Measurements from ENCODE around the gene YKT6.
A peak's percentile ranks its signal among the peaks of the same experiment; 100 is the strongest.
"Not testable (repeated sequence)": the region's sequence is repeated elsewhere in the genome, so short reads cannot be mapped to it uniquely, and the experiment has no call there.

The YKT6 gene

DNA sequence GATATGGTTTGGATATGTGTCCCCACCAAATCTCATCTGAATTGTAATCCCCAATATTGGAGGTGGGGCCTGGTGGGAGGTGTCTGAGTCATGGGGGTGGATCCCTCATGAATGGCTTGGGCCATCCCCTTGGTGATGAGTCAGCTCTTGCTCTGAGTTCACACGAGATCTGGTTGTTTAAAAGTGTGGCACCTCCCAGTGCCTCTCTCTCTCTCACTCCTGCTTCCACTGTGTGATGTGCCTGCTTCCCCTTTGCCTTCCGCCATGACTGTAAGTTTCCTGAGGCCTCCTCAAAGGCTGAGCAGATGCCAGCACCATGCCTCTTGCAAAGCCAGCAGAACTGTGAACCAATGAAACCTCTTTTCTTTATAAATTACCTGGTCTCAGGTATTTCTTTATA lies 6.7 kb upstream of the YKT6 start:
- peak; percentile 29 for DNase-seq

DNA sequence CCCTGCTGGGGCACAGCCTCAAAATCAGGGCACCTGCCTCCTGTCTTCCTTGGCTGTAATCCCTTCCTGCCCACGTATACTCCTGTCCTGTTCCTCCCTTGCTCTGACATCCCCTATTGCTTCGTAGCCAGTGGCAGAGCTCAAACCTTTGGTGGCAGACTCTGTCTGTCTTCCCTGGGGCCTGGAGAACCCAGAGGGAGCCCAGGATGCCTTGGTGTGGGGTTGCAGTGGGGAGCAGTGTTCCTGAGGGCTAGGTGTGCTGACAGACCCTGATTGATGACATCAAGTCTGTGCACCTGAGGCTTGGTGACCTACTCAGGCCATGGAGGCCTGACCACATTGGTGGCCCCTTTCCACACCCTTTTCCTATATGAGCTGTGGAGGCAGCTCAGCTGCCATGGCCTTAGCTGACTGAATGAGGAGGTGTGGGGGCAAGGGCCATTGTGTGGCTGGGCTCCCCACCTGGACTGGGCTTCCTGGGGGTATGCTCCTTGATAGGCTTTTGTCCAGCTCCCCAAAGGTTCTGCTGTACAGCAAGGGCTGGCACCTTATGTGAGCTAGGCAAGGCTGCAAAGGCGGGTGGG lies 6.1 kb upstream of the YKT6 start:
- DNase-seq, result no peak

DNA sequence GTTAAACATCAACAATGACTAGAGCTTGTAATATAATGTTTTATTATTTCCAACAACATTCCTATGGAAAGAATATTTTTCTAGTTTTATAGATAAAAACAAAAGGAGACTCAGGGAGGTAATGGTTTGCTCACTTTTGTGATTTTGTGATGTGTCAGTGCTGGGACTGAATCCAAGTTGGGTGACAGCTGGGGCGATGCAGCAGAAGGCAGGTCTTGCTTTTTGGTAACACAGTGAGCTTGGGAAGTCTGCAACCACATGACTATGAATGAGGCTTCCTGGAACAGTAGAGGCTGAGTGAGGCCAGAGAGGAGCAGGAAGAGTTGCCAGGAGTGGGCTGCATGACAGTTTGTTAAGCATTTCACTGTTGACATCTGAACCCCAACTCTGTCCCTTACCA lies 4.9 kb upstream of the YKT6 start:
- DNase-seq, result no peak

DNA sequence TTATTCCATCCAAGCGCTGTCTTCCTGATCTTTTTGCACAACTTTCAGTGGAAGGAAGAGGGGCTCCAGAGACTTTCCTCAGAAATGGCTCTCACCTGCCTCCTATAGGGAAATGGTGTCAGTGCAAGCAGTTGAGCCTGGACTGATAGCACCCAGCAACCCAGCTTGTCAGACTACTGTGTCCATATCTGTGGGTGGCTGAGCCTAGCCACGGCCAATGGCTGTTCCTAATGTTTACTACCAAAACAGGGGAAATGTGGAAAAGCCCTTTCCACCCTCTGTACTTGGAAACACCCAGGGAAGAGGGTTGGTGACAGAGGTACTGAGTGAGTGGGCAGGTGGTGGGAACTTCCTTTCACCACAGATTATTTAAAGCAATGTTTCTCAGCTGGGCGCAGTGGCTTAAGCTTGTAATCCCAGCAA lies 4.3 kb upstream of the YKT6 start:
- peak; percentile 42 for DNase-seq

DNA sequence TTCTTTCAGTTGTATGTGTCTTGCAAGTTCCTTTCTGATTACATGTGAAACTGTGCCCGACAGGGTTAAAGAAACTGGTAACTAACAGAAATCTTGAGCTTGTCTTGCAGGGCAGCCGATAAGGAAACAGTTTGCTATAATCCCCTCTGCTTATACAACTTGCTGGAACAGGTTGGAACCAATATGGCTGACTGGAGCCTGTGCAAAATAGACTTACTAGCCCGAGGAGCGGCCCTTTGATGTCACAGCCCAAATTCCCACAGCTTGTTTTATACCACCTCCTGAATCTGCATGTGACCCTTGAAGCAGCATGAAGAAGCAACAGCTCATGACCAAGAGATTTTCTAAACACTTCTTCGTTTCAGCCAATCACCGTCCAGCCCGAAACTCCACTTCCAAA lies 3.3 kb upstream of the YKT6 start:
- no peak for DNase-seq

DNA sequence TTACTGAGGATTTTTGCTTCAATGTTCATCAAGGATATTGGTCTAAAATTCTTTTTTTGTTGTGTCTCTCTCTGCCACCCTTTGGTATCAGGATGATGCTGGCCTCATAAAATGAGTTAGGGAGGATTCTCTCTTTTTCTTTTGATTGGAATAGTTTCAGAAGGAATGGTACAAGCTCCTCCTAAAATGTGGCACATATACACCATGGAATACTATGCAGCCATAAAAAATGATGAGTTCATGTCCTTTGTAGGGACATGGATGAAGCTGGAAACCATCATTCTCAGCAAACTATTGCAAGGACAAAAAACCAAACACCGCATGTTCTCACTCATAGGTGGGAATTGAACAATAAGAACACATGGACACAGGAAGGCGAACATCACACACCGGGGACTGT lies 615 bp upstream of the YKT6 start:
- not testable (repeated sequence) for DNase-seq

DNA sequence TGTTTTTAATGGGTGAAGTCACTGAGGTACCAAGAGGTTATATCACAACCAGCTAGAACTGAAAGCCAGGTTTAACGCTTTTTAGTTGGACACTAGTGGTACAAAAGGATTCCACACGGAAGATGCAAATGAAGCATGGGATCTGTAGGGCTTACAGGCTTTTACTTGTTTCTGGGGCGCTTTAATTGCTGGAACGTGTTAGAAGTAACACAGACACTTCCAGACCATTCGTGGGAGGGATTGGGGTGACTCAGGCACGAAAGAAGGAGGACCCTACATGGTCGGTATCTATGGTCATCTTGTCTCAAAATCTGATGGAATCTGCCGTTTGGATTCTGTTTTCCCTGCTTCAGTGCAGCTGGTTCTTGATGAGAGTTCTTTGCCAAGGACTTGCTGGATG lies 1.0 kb downstream of the YKT6 start:
- no peak for DNase-seq

DNA sequence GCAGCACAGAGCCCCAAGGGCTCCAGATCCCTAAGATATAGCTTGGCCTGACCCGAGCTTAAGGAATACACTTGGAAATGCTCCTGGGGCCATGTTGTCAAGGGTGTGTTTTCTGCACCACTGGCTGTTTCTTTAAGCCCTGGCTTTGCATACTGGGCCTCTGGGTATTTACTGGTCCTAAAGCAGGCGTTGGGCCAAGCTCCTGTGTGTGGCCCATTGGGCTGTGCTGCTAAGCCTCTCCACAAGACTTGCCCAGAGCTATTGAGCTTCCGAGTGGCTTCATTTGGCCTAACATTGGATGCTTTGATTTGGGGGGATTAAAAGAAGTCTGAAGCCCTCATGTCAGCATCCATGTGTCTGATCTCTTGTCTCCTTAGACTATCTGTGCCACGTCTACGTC lies 5.2 kb downstream of the YKT6 start:
- DNase-seq, result no peak

DNA sequence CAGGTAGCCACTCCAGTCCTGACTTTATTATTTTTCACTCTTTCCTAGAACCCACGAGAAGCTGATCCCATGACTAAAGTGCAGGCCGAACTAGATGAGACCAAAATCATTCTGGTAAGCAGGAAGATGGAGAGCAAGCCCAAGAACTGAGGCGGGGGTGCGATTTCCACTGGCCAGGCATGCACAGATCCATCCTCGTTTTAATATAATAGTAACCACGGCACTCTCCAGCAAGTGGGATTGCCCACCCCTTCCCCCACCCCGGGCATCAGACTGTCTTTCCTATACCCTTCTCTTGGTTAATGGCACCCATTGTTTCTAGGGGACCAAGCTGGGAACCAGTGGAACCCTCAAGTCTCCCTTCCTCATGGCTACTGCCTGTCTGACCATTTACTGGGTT lies 7.3 kb downstream of the YKT6 start:
- DNase-seq, result no peak

DNA sequence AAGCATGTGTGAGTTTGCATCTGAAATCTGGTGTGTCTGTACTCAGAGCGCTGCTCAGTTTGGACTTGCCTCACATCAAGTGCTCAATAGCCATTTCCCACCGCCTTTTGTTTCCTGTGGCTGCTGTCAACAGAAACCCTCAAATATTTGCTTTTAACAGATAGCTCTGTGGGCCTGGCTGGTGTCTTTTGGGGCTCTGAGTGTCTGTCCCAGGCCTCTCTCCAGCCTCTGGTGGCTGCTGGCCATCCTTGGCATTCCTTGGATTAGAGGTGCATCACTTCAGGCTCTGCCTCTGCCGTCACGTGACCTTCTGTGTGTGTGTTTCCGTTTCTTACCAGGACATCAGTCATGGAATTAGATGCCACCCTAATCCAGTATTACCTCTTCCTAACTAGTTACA lies 9.3 kb downstream of the YKT6 start:
- DNase-seq, result no peak

DNA sequence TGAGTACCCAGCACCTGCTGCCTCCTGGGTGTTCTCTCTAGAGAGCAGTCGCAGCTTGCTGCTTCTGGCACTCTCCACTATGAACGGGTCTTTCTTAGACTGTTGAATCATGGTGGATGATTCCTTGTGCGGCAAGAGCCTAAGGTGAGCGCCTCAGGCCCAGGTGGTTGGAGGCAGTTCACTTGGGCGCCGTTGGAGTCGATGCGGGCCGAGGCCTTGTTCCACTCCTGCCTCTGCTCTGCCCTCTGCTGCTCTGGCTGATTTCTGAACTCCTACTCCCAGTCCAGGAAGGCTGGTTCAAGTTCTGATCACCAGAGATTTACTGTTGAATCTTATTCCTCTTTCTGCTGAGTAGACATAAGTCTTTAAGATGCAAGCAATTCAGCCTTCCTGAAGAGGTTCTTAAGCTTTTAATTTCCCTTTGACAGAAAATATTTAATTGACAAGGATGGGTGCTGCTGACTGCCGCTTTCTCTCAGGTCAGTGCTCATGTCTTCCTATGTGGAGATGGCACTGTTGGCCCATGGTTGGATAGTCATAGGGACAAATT lies 10.4 kb downstream of the YKT6 start:
- DNase-seq, result no peak

DNA sequence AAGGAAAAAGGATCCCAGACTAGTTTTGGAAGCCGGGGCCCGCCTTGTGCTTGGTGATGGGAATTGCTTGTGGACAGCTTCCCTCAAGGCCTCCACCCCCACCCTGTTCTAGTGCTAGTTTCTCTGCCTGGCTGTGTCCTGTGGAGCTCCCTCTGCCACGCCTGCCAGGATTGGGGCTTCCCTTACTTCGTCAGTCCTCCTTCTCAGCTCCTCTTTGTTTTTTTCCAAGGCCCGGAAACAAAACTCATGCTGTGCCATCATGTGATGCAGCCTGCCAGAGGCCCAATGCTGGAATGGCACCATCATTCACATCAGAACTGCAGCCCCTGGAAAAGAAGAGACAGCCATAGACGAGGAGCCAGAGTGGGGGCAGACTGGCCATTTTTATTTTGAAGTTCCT lies 11.2 kb downstream of the YKT6 start:
- no peak for DNase-seq

DNA sequence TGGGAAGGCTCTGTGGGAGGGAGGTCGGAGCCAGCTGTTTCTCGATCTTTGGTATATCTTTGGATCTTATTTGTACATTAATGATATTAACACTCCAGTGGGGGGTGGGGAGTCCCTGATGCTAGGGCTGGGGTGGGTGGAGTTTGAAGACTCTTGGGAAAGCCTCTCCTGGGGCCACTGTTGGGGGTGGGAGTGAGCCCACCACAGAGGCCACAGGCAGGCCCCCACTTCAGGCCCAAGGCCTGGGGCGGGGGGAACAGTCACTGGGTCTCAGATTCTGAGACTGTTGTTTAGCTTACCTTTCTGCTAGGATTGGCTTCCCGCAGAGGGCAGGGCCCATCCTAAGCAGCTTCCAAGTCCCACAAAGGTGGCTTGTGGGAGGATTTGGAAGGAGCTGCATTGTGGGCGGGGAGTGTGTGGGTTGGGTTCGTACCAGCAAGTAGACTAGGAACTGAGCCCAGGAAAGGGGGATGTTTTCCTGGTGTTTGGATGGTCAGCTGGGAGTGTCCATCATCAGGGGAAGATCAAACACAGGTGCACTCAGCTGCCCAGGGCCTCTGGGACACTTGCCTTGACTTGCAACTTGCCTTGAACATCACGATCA lies 11.9 kb downstream of the YKT6 start:
- DNase-seq, result peak; percentile 19

DNA sequence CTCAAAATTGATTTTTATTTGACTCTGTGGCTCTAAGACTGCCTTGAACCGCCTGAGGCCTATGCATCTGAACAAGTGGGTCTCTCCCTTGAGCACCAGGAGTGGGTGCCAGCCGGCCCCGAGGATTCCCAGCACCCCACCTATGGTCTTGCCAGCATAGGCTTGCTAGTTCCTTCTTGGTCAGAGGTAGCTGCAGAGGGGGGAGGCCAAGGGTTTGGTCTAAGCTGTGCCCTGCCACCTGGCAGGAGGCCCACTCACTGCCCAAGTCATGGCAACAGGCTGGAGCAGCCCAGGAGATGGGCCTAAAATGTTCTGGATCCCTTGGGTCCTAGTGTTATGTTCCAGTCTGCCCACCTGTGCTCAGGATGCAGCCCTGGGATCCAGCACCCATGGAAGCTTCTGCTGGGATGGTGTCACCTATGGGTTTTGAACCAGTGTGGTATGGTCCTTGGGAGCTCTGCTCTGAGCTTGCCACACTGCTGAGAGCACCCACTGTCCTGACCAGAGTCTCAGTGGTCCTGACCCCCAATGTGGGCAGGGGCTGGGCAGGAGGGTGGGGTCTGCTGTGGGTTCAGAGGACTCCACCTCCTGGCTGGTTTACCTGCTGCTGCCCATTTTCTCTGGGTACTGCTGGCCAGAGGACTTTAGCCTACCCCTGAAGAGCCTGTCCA lies 12.6 kb downstream of the YKT6 start:
- no peak for DNase-seq

DNA sequence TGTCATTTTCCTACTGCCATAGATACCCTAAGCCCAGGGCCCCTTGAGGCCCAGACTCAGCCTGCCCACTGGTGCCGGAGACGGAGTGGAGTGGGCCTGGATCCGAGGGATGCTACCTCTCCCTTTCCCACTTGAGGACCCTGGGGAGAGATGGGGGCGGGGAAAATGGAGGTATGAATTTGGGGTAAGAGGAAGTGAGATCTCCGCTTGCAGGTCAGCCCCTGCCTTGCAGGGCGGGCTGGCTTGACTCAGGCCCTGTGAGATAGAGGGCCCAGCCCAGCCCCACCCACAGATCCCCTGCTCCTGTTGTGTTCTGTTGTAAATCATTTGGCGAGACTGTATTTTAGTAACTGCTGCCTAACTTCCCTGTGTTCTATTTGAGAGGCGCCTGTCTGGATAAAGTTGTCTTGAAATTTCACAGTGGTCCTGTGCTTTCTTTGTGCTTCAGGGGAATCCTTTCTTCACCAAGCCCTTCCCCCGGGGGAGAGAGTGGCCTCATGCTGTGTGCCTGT lies 13.2 kb downstream of the YKT6 start:
- no peak for DNase-seq

DNA sequence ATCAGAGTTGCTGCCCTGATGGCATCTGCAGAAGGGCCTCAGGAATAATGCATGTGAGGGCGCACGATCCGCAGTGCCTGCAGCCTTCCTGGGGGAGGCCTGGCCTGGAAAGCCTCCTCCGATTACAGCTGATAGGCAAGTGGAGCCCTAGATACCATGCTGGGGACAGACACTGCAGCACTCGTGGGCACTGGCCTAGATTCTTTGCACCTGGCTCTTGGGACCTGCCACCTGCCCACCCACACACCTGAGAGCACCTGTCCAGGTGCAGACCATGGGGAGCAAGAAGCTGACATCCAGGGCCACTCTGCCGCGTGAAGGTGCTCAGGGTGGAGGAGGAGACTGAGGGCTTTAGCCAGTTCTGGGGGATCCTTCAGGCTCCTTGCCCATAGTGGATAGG lies 14.8 kb downstream of the YKT6 start:
- no peak for DNase-seq

DNA sequence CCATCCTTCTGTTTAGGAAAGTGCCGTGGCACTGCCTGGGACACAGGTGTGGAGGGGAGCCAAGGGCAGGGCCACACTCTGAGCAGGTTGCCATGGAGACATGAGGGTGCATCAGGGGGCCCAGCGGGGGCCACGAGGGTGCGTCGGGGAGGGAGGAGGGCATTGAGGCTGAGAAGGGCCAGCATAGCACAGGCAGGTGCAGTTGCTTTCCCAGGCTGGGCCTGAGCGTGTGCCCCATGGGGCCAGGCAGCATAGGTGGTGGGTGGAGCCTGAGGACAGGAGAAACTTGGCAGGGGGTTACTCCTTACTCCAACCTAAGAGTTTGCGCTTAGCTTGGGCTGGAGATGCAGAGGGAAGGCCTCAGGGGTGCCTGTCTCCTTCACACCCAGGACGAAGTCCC lies 15.2 kb downstream of the YKT6 start:
- no peak for DNase-seq

DNA sequence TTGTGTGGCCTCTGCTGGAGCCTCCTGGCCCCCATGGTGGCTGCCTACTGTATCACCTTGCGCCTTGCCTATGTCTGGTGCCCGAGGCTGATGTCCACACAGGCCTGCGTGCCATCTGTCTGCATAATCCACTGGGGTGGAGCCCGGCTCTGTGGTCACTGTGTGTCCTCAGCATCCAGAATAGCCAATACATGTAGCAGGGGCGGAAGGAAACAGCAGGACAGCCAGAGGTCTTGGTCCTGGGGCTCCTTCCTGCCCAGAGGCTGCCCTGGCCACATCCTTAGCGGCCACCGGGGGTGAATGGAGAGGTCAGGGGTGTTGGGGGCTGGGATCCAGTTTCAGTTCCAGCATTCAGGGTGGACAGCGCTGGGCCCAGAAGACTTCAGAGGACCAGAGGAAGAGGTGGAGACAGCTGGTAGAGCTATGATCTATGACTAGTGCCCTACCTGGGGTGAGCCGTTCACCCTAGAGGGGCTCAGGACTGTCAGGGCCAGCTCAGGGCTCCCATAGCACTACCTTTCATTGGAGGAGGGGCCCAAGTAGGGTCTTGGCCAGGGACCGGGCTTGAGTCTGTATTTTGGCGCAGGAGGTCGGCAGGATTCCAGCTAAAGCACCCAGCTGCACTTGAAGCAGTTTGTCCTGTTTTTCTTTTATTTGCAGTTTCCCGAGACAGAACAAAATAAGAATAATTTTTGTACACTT lies 15.9 kb downstream of the YKT6 start:
- DNase-seq, result no peak

DNA sequence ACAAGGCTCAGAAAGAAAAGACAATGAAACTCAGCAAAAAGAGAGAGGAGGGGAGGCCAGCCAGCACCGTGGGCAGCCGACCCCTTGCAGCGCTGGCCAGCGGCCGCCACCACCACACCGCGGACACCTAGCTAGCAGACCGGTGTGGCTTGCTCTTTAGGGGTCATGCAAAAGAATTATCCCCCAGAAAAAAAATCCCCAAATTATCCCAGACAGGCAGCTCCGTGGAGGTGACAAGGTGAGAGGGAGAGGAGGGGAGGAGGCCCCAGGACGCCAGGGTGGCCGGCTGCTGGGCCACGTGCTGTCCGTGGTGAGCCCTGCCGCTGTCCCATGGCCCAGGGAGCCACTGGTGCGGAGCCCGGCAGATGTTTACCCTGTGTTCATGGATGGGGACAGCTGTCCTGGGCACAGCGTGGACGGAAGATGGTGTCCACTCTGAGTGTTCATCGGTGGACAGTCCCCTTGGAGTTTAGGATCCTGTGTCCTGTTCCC lies 16.5 kb downstream of the YKT6 start:
- DNase-seq, result no peak

DNA sequence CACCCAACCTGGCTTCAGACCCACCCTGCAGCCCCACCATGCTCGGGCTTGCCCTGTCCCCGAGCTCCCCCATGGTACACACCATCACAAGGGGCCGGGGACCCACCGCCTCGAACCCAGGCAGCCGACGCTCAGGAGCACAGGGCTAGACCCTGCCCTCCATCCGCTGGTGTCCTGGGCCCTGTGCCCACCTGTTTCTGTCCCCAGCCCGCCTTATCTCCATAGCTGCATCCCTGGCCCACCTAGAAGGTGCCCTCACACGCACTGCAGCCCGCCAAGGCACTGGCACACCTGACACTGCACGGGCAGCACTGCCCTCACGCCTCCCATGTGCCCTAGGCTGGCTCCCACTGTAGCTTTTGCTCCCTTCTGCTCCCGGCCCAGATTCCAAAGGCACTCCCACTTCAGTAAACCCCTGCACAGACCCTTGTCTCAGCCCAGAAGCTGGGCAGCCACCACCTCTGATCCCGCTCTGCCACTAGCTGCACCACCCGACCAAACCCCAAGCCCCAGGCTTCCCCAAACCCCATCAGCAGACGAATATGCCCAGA lies 17.1 kb downstream of the YKT6 start:
- no peak for DNase-seq

DNA sequence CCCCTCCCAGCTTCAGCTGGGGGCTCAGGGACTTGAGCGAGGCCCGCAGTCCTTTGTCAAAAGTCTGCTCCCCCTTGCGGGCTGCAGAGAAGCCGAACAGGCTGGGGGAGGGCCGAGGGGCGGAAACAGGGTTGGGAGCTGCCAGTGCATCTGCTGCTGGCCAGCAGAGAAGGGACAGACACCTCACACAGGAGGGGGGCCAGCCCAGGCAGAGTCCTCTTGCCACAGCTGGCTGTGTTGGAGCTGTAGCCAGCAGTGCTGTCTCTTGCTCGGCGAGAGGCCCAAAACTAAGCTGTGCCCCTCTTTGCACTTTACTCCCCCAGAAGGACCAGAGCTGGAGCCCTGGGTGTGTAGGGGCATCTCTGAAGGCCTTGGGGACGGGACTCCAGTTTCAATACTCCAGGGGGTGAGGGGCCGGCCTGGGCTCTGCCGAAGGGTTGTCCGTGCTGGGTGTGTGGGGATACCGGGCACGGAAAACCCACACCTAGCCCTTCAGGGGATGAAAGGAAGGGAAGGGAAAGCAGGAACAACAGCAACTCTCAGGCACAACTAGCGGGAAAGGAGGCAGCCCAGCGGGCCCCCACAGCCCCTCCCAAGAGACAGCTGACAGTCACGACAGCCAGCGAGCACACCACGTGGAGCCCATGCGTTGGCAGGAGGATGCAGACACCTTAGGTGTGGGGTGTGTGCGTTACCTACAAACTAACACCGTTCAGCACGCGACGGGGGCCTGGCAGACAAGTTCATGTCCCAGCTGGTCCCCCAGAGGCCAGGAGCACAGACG lies 17.8 kb downstream of the YKT6 start:
- no peak for DNase-seq

DNA sequence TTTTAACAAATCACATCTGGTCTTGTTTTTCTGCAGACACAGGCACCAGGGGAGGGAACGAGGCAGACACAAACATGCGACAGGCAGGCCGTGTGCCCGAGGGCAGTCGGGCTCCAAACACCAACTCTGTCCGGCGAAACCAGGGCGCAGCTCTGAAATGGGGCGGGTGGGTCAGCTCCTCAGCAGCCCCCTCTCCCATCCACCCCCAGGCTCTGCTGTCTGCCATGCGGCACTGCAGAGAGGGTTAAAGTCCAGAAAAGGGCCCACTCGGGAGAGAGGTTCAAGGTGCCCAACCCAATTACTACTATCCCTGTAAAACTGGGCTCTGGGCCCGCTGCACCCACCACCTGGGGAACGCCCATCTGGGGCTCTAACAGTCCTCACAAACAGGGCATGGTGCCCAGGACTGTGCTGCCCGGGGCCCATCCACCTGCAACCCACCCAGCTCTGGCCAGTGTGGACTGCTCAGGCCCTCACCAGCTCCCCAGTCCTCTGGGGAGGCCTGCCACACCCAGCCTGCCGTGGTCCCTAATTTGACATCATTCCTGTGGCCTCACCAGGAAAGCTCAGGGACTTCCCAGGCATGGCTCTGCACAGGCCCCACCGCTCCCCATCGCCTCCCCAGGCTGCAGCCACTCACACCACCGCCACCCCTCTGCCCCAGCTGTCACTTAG lies 18.7 kb downstream of the YKT6 start:
- no peak for DNase-seq

Measured in NCI-H226 (cell line).